GM18526 (cell line): Measurements from ENCODE around the gene CLEC20A.

Experiments used
- POLR2A ChIP-seq: IDR thresholded peaks from 3 replicates; pipeline ENCODE4 v1.6.1; 2011; ENCODE audit not compliant: insufficient read length; ENCODE audit errors: extremely low read depth

CLEC20A gene

GRCh38 chr1:178533121-178533946 is 36.6 kb upstream of the CLEC20A start:
- TF ChIP-seq POLR2A, result no peak

GRCh38 chr1:178532392-178532791 is 35.6 kb upstream of the CLEC20A start:
- no peak for TF ChIP-seq POLR2A

- TF ChIP-seq POLR2A, result no peak
Measured at GRCh38 chr1:178531887-178532286, 35.1 kb upstream of the CLEC20A start.

DNA sequence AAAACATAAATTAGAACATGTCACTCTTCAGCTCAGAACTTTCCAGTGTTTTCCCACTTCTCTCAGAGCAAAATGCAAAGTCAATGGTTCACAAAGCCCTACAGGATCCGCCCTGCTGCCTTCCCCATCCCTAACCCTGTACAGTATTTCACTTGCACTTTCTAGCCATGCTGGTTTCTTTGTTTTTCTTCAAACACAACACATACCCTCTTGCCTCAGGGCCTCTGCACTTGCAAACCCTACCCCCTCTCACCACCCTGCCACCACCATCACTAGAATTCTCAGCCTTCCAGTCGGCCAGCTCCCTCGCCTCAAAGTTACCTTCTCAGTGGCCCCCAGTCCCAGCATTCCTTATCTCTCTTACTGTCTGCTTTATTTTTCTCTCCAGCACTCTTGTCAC is 33.7 kb upstream of the CLEC20A start:
- no peak for TF ChIP-seq POLR2A

GRCh38 chr1:178530037-178530402 is 33.3 kb upstream of the CLEC20A start:
- no peak for TF ChIP-seq POLR2A

DNA sequence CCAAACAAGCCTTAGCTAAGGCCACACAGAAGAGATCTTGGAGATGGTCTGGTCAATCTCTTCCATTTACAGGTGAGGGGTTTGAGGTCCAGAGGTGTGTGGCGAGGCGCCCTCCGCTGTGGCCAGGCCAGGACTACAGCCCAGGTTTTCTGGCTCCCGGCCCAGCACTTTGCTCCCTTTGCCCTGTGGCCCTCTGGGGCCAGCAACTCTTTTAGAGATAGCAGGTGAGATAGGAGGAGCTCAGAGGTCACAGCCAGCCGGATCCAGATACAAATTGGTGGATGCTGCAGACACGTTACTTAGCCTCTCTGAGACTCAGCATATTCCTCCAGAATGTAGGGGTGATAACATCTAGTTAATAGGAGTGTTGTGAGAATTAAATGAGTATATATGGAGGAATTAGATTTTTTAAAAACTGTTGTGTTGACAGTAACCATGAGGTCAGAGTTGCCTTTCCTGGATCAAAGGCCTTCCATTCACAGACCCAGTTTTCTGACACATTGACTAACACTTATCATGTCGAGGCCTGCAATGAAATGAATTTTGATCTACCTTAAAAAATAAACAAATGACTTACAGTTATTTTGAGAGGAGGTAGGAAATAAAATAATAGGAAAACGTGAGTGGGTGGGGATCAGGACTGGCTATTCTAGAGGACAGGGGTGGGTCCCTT is 32.7 kb upstream of the CLEC20A start:
- TF ChIP-seq POLR2A, result no peak

- TF ChIP-seq POLR2A, result no peak
Measured at GRCh38 chr1:178528953-178529335, 32.2 kb upstream of the CLEC20A start.

GRCh38 chr1:178528228-178528952 is 31.6 kb upstream of the CLEC20A start:
- no peak for TF ChIP-seq POLR2A

- no peak for TF ChIP-seq POLR2A
Measured at GRCh38 chr1:178527117-178527516, 30.4 kb upstream of the CLEC20A start.

DNA sequence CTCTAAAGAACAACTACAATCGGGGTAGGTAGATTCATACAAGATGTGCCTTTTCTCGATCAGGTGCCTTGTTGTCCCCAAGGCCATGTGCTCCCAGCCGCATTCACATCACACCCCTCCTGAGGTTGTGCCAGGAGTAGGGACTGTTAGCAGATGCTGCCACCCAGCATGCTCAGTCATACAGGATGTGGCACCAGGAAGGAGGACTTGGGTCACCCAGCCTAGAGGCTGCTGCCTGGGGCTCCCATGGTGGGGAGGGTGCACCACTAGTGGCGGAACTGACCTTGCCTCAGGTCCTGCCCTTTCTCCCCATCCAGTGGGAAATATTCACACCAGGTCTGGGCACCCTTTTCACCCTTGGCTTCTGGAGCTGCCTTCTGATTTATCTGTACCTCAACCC is 24.5 kb upstream of the CLEC20A start:
- TF ChIP-seq POLR2A, result no peak

DNA sequence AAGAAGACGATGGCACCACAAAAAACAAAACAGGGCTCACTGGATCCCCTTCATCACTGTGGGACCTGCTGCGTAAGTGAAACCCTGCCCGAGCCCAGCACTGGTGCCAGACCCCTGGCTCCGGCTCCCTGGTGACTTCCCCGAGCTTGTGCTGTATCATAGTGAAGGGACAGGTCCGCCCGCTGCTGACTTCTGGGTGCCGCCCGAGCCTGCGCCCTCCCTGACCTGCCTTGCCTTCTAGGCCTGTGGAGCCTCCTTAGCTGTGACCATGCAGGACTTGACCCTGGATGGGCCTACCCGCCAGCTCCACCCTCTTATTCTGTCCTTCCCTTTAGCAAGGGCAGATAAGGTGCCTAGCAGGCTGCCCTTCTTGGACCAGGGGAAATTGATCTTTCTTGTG is 24.0 kb upstream of the CLEC20A start:
- no peak for TF ChIP-seq POLR2A

GRCh38 chr1:178518894-178519293 is 22.1 kb upstream of the CLEC20A start:
- no peak for TF ChIP-seq POLR2A

DNA sequence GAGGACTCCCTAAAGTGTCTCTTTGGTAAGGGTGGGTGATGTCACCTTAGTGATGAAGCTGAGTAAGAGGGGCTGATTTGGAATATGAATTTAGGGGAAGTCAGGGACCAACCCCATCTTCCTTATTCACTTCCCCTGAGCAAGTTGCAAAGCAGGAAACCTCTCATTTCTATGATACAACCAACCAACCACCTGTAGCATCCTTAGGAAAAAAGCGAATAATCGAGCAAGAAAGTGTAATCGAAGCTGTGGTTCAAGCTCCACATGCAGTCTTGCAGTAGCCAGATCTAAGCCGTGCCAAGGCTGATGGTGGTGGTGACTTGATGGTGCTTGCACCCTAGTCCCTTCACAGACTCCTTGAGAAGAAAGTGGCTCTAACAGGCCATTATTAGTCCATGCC is 19.3 kb upstream of the CLEC20A start:
- TF ChIP-seq POLR2A, result no peak

DNA sequence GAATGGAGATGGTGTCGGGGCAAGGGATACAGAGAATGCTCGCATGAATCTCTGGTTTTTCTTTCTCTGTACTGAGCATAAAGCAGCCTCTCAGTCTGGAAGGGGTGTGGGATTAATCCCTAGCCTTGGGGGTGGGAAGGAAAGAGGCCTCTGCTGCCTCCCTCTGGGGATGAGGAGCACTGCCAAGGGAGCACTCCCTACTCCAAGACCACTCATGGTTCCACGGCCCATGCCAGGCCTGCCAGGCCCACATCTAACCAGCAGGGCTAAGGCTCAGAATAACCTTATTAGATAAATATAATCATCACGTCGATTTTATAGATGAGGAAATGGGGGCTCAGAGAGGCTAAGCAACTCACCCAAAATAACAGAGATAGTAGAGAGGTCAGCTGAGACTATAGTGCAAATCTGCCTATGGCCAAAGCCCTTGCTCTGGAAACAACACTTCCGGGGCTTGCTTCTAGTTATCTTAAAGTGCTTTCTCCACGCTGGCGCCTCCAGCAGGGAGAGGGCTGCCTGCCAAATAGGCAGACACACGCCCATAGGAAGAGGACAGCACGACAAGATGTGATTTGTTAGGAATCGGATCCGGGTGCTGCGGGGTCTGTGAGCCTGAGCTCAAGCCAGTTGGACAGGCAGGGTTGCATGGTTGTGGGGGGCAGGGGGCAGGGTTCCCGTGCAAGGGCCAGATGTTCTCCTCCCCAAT is 16.7 kb upstream of the CLEC20A start:
- no peak for TF ChIP-seq POLR2A

- TF ChIP-seq POLR2A, result no peak
Measured at GRCh38 chr1:178512566-178513277, 16.0 kb upstream of the CLEC20A start, which contains the start of gene TEX35. Gene TEX35, plus strand, starts transcription at chr1:178513109. Its CDS starts 80 bp downstream, at chr1:178513189.

DNA sequence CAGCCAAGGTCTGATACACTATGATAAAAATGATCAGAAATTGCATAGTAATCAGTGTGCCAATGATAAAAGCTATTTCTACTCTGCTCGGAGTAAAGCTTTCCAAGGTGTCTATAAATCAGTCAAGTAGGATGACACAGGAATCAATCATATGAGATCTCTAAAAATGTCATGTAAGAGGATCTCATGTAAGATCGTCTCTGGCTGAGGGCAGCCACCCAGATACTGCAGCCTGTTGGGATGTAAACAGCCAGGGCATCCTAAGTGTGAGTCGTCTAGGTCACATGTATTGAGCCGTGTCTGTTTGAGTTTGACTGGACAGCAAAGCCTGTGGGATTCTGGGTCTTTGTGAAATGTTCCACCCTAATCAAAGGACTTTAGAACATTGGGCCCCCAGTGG is 13.4 kb upstream of the CLEC20A start:
- TF ChIP-seq POLR2A, result no peak
